ENCODE results near the gene SSX2IP. TPM values are rescaled to one million over a fixed set of nuclear protein-coding genes. Genes with fewer than 3 reads are reported as not detected.
"Not testable (repeated sequence)": the region's sequence is repeated elsewhere in the genome, so short reads cannot be mapped to it uniquely, and the experiment has no call there.

Gene SSX2IP
- total and polyA plus RNA-seq, 2 experiments from 2014 or later, result 26.5 to 38.0 TPM

DNA sequence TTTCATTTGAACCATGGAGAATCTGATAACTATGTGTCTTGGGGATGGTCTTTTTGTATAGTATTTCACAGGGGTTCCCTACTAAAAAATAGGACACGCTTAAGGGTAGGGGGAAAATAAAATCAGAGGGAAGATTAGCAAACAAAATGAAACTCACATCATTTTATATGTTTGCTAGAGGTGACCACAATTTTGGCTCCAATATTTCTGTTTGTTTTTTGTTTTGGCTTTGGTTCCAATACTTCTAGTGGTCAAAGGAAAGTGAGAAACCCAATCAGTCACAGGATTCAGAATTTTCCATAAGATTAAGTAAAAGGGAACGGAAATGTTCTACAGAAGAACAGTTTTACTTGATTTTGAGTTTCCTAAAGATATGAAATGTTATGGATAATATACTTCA lies 42.3 kb upstream of the SSX2IP start:
- no peaks in the 10 kb centered on the region for H3K9me2 ChIP-seq (replicated peaks; ENCODE audit: insufficient read depth)
- H4K20me1 ChIP-seq (ENCODE audit: insufficient read depth, poor library complexity, severe bottlenecking), result no peaks in the 10 kb centered on the region
- no peak overlapping the region for H3K27ac ChIP-seq
- no peaks in the 10 kb centered on the region for H3K36me3 ChIP-seq (replicated peaks; ENCODE audit: insufficient read depth, low read depth)
- TF ChIP-seq EZH2phosphoT487 (IDR thresholded peaks at IDR 0.05; ENCODE audit: low read depth, severe bottlenecking, unreplicated experiment), result no peak
- no peak for TF ChIP-seq CTCF (IDR thresholded peaks at IDR 0.05; ENCODE audit: poor library complexity)
- no peak for TF ChIP-seq EZH2 (IDR thresholded peaks at IDR 0.05; ENCODE audit: borderline replicate concordance)
- H2AFZ ChIP-seq, result no peak overlapping the region
- H3K4me1 ChIP-seq (ENCODE audit: insufficient read depth), result no peaks in the 10 kb centered on the region
- H3K79me2 ChIP-seq, result no peaks in the 10 kb centered on the region
- WGBS (ENCODE audit: low lambda C conversion rate, missing lambda C conversion rate), result 92% methylated on average over 2 of the region's 2 CpGs
- no peak overlapping the region for H3K4me2 ChIP-seq
- no peaks in the 10 kb centered on the region for H3K27me3 ChIP-seq
- H3K9me3 ChIP-seq (ENCODE audit: low read depth), result no peaks in the 10 kb centered on the region
- no peak overlapping the region for H3K4me3 ChIP-seq
- DNase-seq (ENCODE audit: low spot score), result no peak

DNA sequence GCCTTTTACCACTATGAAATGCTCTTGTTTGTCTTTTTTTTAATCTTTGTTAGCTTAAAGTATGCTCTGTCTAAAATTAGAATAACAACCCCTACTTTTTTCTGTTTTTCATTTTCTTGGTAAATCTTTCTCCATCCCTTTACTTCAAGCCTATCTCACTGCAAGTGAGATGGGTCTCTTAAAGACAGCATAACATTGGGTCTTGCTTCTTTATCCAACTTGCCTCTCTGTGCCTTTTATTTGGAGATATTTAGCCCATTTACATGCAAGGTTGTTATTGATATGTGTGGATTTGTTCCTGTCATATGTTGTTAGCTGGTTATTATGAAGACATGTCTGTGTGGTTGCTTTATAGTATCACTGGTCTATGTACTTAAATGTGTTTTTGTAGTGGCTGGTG lies 41.3 kb upstream of the SSX2IP start:
- Histone ChIP-seq H3K4me3 (no peak overlapping the region), H3K27ac (no peak overlapping the region), H3K9me2 (replicated peaks; ENCODE audit: insufficient read depth) (no peaks in the 10 kb centered on the region), H4K20me1 (ENCODE audit: insufficient read depth, poor library complexity, severe bottlenecking) (no peaks in the 10 kb centered on the region), H3K79me2 (no peaks in the 10 kb centered on the region), H2AFZ (no peak overlapping the region), H3K36me3 (replicated peaks; ENCODE audit: insufficient read depth, low read depth) (no peaks in the 10 kb centered on the region), H3K4me2 (no peak overlapping the region), H3K4me1 (ENCODE audit: insufficient read depth) (no peaks in the 10 kb centered on the region), H3K9me3 (ENCODE audit: low read depth) (no peaks in the 10 kb centered on the region), H3K27me3 (no peaks in the 10 kb centered on the region)
- DNase-seq (ENCODE audit: low spot score), result no peak
- TF ChIP-seq EZH2 (IDR thresholded peaks at IDR 0.05; ENCODE audit: borderline replicate concordance), result no peak
- no peak for TF ChIP-seq EZH2phosphoT487 (IDR thresholded peaks at IDR 0.05; ENCODE audit: low read depth, severe bottlenecking, unreplicated experiment)
- no peak for TF ChIP-seq CTCF (IDR thresholded peaks at IDR 0.05; ENCODE audit: poor library complexity)

- not testable (repeated sequence) for H3K27me3 ChIP-seq; H3K79me2 ChIP-seq; H3K4me2 ChIP-seq; H3K36me3 ChIP-seq (replicated peaks; ENCODE audit: insufficient read depth, low read depth); H3K9me2 ChIP-seq (replicated peaks; ENCODE audit: insufficient read depth); DNase-seq (ENCODE audit: low spot score); H3K4me1 ChIP-seq (ENCODE audit: insufficient read depth); H2AFZ ChIP-seq; H4K20me1 ChIP-seq (ENCODE audit: insufficient read depth, poor library complexity, severe bottlenecking); H3K9me3 ChIP-seq (ENCODE audit: low read depth); H3K4me3 ChIP-seq
- 54% methylated on average over 1 of the region's 1 CpG for WGBS (ENCODE audit: low lambda C conversion rate, missing lambda C conversion rate)
- peak overlapping the region; percentile 10 for H3K27ac ChIP-seq
Observed at GRCh38 chr1:84727711-84728110, 37.5 kb upstream of the SSX2IP start.

- Histone ChIP-seq H2AFZ (no peak overlapping the region), H3K36me3 (replicated peaks; ENCODE audit: insufficient read depth, low read depth) (no peaks in the 10 kb centered on the region), H3K27me3 (no peaks in the 10 kb centered on the region), H3K79me2 (no peaks in the 10 kb centered on the region), H3K27ac (peak overlapping the region; percentile 10), H3K9me2 (replicated peaks; ENCODE audit: insufficient read depth) (no peaks in the 10 kb centered on the region), H3K4me3 (no peak overlapping the region), H3K4me2 (no peak overlapping the region), H3K4me1 (ENCODE audit: insufficient read depth) (peaks cover 5% of the 10 kb centered on the region), H3K9me3 (ENCODE audit: low read depth) (no peaks in the 10 kb centered on the region), H4K20me1 (ENCODE audit: insufficient read depth, poor library complexity, severe bottlenecking) (no peaks in the 10 kb centered on the region)
- TF ChIP-seq EZH2 (IDR thresholded peaks at IDR 0.05; ENCODE audit: borderline replicate concordance) (no peak), CTCF (IDR thresholded peaks at IDR 0.05; ENCODE audit: poor library complexity) (no peak), EZH2phosphoT487 (IDR thresholded peaks at IDR 0.05; ENCODE audit: low read depth, severe bottlenecking, unreplicated experiment) (no peak)
- 82% methylated on average over 2 of the region's 2 CpGs for WGBS (ENCODE audit: low lambda C conversion rate, missing lambda C conversion rate)
- DNase-seq (ENCODE audit: low spot score), result no peak
Observed at GRCh38 chr1:84726593-84727499, 36.6 kb upstream of the SSX2IP start.

All from hepatocyte (in vitro differentiated cells).